ENCODE data around the gene VSNL1.

Gene VSNL1

DNA sequence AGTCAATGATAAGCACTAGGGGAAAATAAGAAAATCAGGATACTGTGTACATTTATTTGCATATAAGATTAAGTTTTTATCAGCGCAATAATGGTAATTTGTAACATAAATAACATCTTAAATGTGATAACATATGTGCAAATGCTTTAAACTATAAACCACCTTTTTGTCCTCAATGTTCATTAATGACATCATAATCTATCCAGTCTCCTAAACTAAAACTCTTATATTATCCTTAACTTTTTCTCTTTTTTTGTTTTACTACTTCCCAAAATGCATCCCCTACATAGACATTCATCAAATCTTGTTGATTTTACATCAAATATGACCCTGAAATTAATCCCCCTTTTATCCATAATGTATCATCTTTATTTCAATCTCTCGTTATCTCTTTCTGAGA, 18.9 kb upstream of the VSNL1 start:
- H3K9me3 ChIP-seq (ENCODE audit: low read length): no peaks in the 10 kb centered on the region
- TF ChIP-seq, protein P1, sequence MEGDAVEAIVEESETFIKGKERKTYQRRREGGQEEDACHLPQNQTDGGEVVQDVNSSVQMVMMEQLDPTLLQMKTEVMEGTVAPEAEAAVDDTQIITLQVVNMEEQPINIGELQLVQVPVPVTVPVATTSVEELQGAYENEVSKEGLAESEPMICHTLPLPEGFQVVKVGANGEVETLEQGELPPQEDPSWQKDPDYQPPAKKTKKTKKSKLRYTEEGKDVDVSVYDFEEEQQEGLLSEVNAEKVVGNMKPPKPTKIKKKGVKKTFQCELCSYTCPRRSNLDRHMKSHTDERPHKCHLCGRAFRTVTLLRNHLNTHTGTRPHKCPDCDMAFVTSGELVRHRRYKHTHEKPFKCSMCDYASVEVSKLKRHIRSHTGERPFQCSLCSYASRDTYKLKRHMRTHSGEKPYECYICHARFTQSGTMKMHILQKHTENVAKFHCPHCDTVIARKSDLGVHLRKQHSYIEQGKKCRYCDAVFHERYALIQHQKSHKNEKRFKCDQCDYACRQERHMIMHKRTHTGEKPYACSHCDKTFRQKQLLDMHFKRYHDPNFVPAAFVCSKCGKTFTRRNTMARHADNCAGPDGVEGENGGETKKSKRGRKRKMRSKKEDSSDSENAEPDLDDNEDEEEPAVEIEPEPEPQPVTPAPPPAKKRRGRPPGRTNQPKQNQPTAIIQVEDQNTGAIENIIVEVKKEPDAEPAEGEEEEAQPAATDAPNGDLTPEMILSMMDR (IDR thresholded peaks at IDR 0.05; ENCODE audit: low read length): no peak
- TF ChIP-seq EZH2 (IDR thresholded peaks at IDR 0.05; ENCODE audit: borderline replicate concordance, low read length): no peak

DNA sequence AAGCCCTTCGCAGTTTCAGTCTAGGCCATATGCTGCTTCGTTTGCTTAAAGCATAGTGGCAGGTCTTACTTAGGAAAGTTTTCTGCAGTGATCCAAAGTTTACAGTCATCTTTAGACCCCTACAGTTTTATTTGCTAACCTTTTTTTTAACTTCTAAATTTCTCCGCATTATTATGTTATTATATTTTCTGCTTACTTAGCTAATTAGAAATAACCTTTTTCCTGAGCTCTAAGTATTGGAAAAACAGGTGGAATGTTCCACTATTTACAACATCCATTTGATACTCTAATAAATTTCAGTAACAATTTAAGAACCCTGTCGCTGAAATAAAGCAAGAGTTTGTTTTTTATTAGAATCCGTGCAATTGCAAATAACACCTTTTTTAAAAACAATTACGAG, 18.2 kb upstream of the VSNL1 start:
- H2AFZ ChIP-seq (ENCODE audit: low read length): no peak overlapping the region
- no peaks in the 10 kb centered on the region for H4K20me1 ChIP-seq (ENCODE audit: insufficient read depth, low read length)
- H3F3A ChIP-seq (ENCODE audit: insufficient read depth, low read length): no peaks in the 10 kb centered on the region
- no peak overlapping the region for H3K4me3 ChIP-seq (ENCODE audit: low read depth, low read length, poor library complexity, severe bottlenecking)
- H3K9me3 ChIP-seq (ENCODE audit: low read length): no peaks in the 10 kb centered on the region
- no peaks in the 10 kb centered on the region for H3K36me3 ChIP-seq (ENCODE audit: insufficient read depth, low read length)
- no peak overlapping the region for H3K9ac ChIP-seq (ENCODE audit: low read length)
- peaks cover 19% of the 10 kb centered on the region for H3K4me1 ChIP-seq (ENCODE audit: insufficient read depth, low read length, severe bottlenecking)
- no peaks in the 10 kb centered on the region for H3K79me2 ChIP-seq (ENCODE audit: insufficient read depth, low read length)
- H3K27me3 ChIP-seq (ENCODE audit: insufficient read depth, low read length): no peaks in the 10 kb centered on the region
- no peak overlapping the region for H3K27ac ChIP-seq (ENCODE audit: low read depth, low read length, poor library complexity, severe bottlenecking)
- H3K4me2 ChIP-seq (ENCODE audit: low read length): no peak overlapping the region
- no peak for TF ChIP-seq EZH2 (IDR thresholded peaks at IDR 0.05; ENCODE audit: borderline replicate concordance, low read length)
- TF ChIP-seq, protein P1 (IDR thresholded peaks at IDR 0.05; ENCODE audit: low read length): no peak
- H3K9me2 ChIP-seq (ENCODE audit: low read depth, low read length): no peaks in the 10 kb centered on the region

More for the DNA sequence above, 18.9 kb upstream of the VSNL1 start:
- Histone ChIP-seq H3K27me3 (ENCODE audit: insufficient read depth, low read length) (no peaks in the 10 kb centered on the region), H3K79me2 (ENCODE audit: insufficient read depth, low read length) (no peaks in the 10 kb centered on the region), H3K36me3 (ENCODE audit: insufficient read depth, low read length) (no peaks in the 10 kb centered on the region), H3K9me2 (ENCODE audit: low read depth, low read length) (no peaks in the 10 kb centered on the region), H2AFZ (ENCODE audit: low read length) (no peak overlapping the region), H4K20me1 (ENCODE audit: insufficient read depth, low read length) (no peaks in the 10 kb centered on the region), H3K9ac (ENCODE audit: low read length) (no peak overlapping the region), H3K4me1 (ENCODE audit: insufficient read depth, low read length, severe bottlenecking) (peaks cover 26% of the 10 kb centered on the region), H3K27ac (ENCODE audit: low read depth, low read length, poor library complexity, severe bottlenecking) (no peak overlapping the region), H3K4me2 (ENCODE audit: low read length) (no peak overlapping the region), H3F3A (ENCODE audit: insufficient read depth, low read length) (no peaks in the 10 kb centered on the region), H3K4me3 (ENCODE audit: low read depth, low read length, poor library complexity, severe bottlenecking) (no peak overlapping the region)

DNA sequence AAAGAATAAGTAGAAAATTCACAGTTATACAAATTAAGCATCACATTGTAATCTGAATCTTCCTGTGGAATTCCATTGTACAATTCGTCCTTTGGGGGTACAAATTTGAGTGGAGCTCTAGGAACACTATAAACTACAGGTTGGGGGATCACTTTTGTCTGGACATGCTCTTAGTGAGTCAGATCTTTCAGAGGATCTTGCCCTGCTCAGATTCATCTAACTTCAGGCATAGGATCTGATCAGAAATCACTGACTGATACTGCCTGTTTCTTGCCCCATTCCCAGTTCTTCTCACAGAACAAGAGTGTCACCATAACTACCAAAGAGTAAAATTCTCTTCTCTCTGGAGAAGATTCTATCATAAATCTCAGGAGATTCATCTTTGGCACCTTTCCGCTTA, 10.7 kb upstream of the VSNL1 start:
- H3K79me2 ChIP-seq (ENCODE audit: insufficient read depth, low read length): no peaks in the 10 kb centered on the region
- no peak overlapping the region for H3K27ac ChIP-seq (ENCODE audit: low read depth, low read length, poor library complexity, severe bottlenecking)
- H3K9ac ChIP-seq (ENCODE audit: low read length): no peak overlapping the region
- H3K36me3 ChIP-seq (ENCODE audit: insufficient read depth, low read length): no peaks in the 10 kb centered on the region
- no peaks in the 10 kb centered on the region for H3F3A ChIP-seq (ENCODE audit: insufficient read depth, low read length)
- no peaks in the 10 kb centered on the region for H4K20me1 ChIP-seq (ENCODE audit: insufficient read depth, low read length)
- H3K9me2 ChIP-seq (ENCODE audit: low read depth, low read length): no peaks in the 10 kb centered on the region
- H3K4me3 ChIP-seq (ENCODE audit: low read depth, low read length, poor library complexity, severe bottlenecking): no peak overlapping the region
- H3K4me2 ChIP-seq (ENCODE audit: low read length): no peak overlapping the region
- no peaks in the 10 kb centered on the region for H3K9me3 ChIP-seq (ENCODE audit: low read length)
- no peak overlapping the region for H2AFZ ChIP-seq (ENCODE audit: low read length)
- TF ChIP-seq, protein P1 (IDR thresholded peaks at IDR 0.05; ENCODE audit: low read length): no peak
- TF ChIP-seq EZH2 (IDR thresholded peaks at IDR 0.05; ENCODE audit: borderline replicate concordance, low read length): no peak
- H3K27me3 ChIP-seq (ENCODE audit: insufficient read depth, low read length): no peaks in the 10 kb centered on the region; the same call in 1 of the 2 replicates
- H3K4me1 ChIP-seq (ENCODE audit: insufficient read depth, low read length, severe bottlenecking): no peaks in the 10 kb centered on the region
